ENCODE results near the gene CA11. TPM values are rescaled to one million over a fixed set of nuclear protein-coding genes. Genes with fewer than 3 reads are reported as not detected.

CA11 gene
- total and polyA plus RNA-seq, 9 of the 15 experiments (the other 6 are each of a cell fraction or from before 2014, with no cell fraction given): 2.9 to 19.9 (median 8.3) TPM

GRCh38 chr19:48660852-48661710, 15.1 kb upstream of the CA11 start (continued):
- TF ChIP-seq, protein P1, sequence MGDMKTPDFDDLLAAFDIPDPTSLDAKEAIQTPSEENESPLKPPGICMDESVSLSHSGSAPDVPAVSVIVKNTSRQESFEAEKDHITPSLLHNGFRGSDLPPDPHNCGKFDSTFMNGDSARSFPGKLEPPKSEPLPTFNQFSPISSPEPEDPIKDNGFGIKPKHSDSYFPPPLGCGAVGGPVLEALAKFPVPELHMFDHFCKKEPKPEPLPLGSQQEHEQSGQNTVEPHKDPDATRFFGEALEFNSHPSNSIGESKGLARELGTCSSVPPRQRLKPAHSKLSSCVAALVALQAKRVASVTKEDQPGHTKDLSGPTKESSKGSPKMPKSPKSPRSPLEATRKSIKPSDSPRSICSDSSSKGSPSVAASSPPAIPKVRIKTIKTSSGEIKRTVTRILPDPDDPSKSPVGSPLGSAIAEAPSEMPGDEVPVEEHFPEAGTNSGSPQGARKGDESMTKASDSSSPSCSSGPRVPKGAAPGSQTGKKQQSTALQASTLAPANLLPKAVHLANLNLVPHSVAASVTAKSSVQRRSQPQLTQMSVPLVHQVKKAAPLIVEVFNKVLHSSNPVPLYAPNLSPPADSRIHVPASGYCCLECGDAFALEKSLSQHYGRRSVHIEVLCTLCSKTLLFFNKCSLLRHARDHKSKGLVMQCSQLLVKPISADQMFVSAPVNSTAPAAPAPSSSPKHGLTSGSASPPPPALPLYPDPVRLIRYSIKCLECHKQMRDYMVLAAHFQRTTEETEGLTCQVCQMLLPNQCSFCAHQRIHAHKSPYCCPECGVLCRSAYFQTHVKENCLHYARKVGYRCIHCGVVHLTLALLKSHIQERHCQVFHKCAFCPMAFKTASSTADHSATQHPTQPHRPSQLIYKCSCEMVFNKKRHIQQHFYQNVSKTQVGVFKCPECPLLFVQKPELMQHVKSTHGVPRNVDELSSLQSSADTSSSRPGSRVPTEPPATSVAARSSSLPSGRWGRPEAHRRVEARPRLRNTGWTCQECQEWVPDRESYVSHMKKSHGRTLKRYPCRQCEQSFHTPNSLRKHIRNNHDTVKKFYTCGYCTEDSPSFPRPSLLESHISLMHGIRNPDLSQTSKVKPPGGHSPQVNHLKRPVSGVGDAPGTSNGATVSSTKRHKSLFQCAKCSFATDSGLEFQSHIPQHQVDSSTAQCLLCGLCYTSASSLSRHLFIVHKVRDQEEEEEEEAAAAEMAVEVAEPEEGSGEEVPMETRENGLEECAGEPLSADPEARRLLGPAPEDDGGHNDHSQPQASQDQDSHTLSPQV (IDR thresholded peaks at IDR 0.05): 0 out of 2 replicates have a peak, but pooled peaks have one; percentile 34

DNA sequence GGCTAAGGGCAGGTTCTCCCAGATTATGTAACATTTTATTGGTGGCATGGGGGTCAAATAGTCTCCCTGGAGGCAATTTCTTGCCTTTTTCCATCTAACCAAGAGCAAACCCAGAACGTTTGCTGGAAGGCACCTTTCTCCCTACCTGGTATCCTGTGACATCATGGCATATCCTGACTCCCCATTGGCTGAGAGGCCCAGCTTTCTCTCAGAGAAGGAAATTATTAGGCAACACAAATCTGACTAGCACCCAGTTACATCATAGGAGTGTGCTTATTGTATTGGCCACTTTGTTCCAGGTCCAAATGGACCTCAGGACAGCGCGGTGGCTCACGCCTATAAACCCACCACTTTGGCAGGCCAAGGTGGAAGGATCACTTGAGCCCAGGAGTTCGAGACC, 13.8 kb upstream of the CA11 start:
- WGBS (ENCODE audit: insufficient coverage, low coverage, missing lambda C conversion rate): 79% methylated on average over 5 of the region's 5 CpGs
- intact Hi-C loops (cut with micrococcal nuclease) (no loop called here), in situ Hi-C loops (cut with MboI) (no loop called here)
- CTCF ChIA-PET (ENCODE audit: low intra/inter-chr PET ratio): no interaction called here
- Histone ChIP-seq H3K4me1 (replicated peaks in 1 of 2; ENCODE audit: control insufficient read depth in 2 of 2, insufficient read depth in 2 of 2, low read length in 2 of 2) (peaks cover 13 to 22% of the 10 kb centered on the region in 2 experiments), H3K79me2 (ENCODE audit: control insufficient read depth, insufficient read depth, low read length) (no peaks in the 10 kb centered on the region), H3K9ac (ENCODE audit: insufficient read depth in 1 of 2, low read depth in 2 of 2, low read length in 2 of 2) (peak overlapping the region in 1 of 2 experiments; percentile 58; a peak in 1 of 4 replicates), H3K9me3 (replicated peaks; ENCODE audit: control insufficient read depth, insufficient read depth, low read depth, low read length) (no peaks in the 10 kb centered on the region), H2AFZ (ENCODE audit: low read depth, low read length) (0 out of 2 replicates have a peak overlapping the region, but pooled peaks have one; percentile 11), H3K27ac (ENCODE audit: extremely low read depth, low read depth, low read length) (no peak overlapping the region), H4K20me1 (replicated peaks; ENCODE audit: control insufficient read depth, insufficient read depth, low read length) (no peaks in the 10 kb centered on the region), H3K4me3 (no peak overlapping the region), H3K9me1 (ENCODE audit: control insufficient read depth, insufficient read depth, low read length) (no peaks in the 10 kb centered on the region), H3K4me2 (ENCODE audit: insufficient read depth, low read length) (no peak overlapping the region), H3K27me3 (ENCODE audit: control insufficient read depth in 2 of 2, insufficient read depth in 2 of 2, low read length in 2 of 2) (no peaks in the 10 kb centered on the region), H3K36me3 (ENCODE audit: control insufficient read depth, insufficient read depth, low read length) (no peaks in the 10 kb centered on the region)
- no peak for FAIRE-seq
- ATAC-seq: no peak
- no TSS peak for BruUV-seq (replicated peaks)
- TF ChIP-seq ATF3 (IDR thresholded peaks at IDR 0.05) (0 out of 2 replicates have a peak, but pooled peaks have one; percentile 7), ATF3 (CRISPR knock-in tag; conservative IDR thresholded peaks at IDR 0.05) (no peak), ZBTB34 (CRISPR knock-in tag; IDR thresholded peaks at IDR 0.05) (no peak), U2AF2 (optimal IDR thresholded peaks at IDR 0.05; ENCODE audit: low read depth, low read length) (no peak), BCL6 (CRISPR knock-in tag; IDR thresholded peaks at IDR 0.05) (no peak), NCOA4 (IDR thresholded peaks at IDR 0.05; ENCODE audit: partially characterized antibody) (no peak), CEBPB (tag; IDR thresholded peaks at IDR 0.05) (peak; percentile 72), CEBPG (CRISPR knock-in tag; IDR thresholded peaks at IDR 0.05) (peak; percentile 21; the same call in 1 of the 2 replicates), CEBPG (tag; conservative IDR thresholded peaks at IDR 0.05 in 1 of 2, IDR thresholded peaks at IDR 0.05 in 1 of 2) (peak in 1 of 2 experiments; percentile 73; a peak in 2 of 4 replicates), RFX5 (IDR thresholded peaks at IDR 0.05; ENCODE audit: low read depth, low read length) (peak; percentile 87)
- DNase-seq (ENCODE audit: extremely low read depth in 1 of 4, low spot score in 3 of 4): peak in 2 of 4 experiments; percentile 61 to 63
- POLR2A ChIA-PET: no interaction called here

Measured in K562 (cell line).